B cell (primary cell): ENCODE measurements around the gene PLBD1.

ENCODE experiments used
- EZH2 ChIP-seq: IDR thresholded peaks from 2 replicates; pipeline ENCODE4 v1.6.1; 2012; ENCODE audit warnings: borderline replicate concordance, low read depth, mild to moderate bottlenecking, moderate library complexity, low read length; ENCODE audit not compliant: insufficient read depth, poor library complexity, severe bottlenecking
- TF ChIP-seq, protein P1 (sequence below): fragments of 200-600 bp; IDR thresholded peaks from one replicate; pipeline ENCODE4 v1.8.0; 2022; ENCODE audit warnings: antibody characterized with exemption, mild to moderate bottlenecking

DNA sequence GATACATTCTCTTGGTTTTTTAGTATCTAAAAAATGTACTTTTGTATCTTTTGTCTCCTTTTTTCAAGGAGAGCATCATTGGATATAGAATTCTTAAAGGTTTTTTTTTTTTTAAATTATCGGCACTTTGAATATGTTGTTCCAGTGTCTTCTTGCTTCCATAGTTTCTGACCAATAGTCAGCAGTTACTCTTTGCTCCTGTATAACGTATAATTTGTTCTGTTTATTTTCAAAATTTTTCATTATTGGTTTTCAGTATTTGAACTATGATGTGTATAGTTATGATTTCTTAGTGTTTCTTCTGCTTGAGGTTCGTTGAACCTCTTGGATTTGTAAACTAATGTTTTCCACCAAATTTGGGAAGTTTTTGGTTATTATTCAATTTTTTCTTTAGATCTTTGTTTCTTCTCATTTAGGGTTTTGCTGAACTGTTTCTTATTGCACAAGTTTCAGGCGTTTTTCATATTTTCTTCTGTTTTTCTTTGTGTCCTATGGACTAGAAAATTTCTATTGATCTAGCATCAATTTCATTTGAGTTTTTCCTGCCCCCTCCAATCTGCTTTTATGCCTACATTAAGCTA lies 93.9 kb downstream of the PLBD1 start:
- TF ChIP-seq, protein P1, sequence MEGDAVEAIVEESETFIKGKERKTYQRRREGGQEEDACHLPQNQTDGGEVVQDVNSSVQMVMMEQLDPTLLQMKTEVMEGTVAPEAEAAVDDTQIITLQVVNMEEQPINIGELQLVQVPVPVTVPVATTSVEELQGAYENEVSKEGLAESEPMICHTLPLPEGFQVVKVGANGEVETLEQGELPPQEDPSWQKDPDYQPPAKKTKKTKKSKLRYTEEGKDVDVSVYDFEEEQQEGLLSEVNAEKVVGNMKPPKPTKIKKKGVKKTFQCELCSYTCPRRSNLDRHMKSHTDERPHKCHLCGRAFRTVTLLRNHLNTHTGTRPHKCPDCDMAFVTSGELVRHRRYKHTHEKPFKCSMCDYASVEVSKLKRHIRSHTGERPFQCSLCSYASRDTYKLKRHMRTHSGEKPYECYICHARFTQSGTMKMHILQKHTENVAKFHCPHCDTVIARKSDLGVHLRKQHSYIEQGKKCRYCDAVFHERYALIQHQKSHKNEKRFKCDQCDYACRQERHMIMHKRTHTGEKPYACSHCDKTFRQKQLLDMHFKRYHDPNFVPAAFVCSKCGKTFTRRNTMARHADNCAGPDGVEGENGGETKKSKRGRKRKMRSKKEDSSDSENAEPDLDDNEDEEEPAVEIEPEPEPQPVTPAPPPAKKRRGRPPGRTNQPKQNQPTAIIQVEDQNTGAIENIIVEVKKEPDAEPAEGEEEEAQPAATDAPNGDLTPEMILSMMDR, result no peak
- TF ChIP-seq EZH2, result no peak
